ENCODE results near the gene ANKRD33. TPM values are rescaled to one million over a fixed set of nuclear protein-coding genes. Genes with fewer than 3 reads are reported as not detected.

The ANKRD33 gene
- total and polyA plus RNA-seq, 2 of the 4 experiments (the other 2 are of a cell fraction), result under 0.01 to 0.03 TPM

- Histone ChIP-seq H3K9ac (ENCODE audit: low read depth, low read length) (no peak overlapping the region), H3K27ac (ENCODE audit: insufficient read depth, low read length) (no peak overlapping the region), H3K9me1 (ENCODE audit: insufficient read depth, low read length) (peaks cover 14% of the 10 kb centered on the region; the same call in 1 of the 2 replicates), H2BK15ac (ENCODE audit: low read depth, low read length) (no peak overlapping the region; the same call in 2 of the 3 replicates), H3K4me3 (ENCODE audit: insufficient read depth, low read depth, low read length) (no peak overlapping the region), H2BK20ac (ENCODE audit: low read depth, low read length) (no peak overlapping the region), H2AFZ (replicated peaks; ENCODE audit: low read length, poor library complexity) (no peak overlapping the region), H3K56ac (ENCODE audit: extremely low read depth, insufficient read depth, low read length) (no peak overlapping the region), H3K4ac (ENCODE audit: low read depth, low read length) (0 out of 2 replicates have a peak overlapping the region, but pooled peaks have one; percentile 45), H4K5ac (ENCODE audit: low read depth, low read length) (no peak overlapping the region), H2BK5ac (ENCODE audit: low read depth, low read length, poor library complexity, severe bottlenecking) (no peak overlapping the region), H3K23ac (ENCODE audit: low read depth, low read length) (no peak overlapping the region), H3K36me3 (ENCODE audit: control insufficient read depth, insufficient read depth, low read length) (no peaks in the 10 kb centered on the region), H3K27me3 (ENCODE audit: control insufficient read depth, insufficient read depth, low read length) (no peaks in the 10 kb centered on the region; the same call in 1 of the 2 replicates), H2BK120ac (ENCODE audit: low read depth, low read length) (no peak overlapping the region), H3K14ac (replicated peaks; ENCODE audit: low read depth, low read length) (no peak overlapping the region), H3K79me1 (ENCODE audit: low read depth in 1 of 2, low read length in 2 of 2) (no peaks in the 10 kb centered on the region; a peak in 1 of 4 replicates), H3K4me1 (ENCODE audit: control insufficient read depth, insufficient read depth, low read length) (peaks cover 10% of the 10 kb centered on the region), H4K20me1 (ENCODE audit: insufficient read depth, low read length) (no peaks in the 10 kb centered on the region), H3K9me3 (ENCODE audit: control insufficient read depth, insufficient read depth, low read length) (no peaks in the 10 kb centered on the region), H2AK5ac (ENCODE audit: low read depth, low read length) (no peak overlapping the region), H4K8ac (ENCODE audit: low read depth in 2 of 2, low read length in 2 of 2) (no peak overlapping the region), H3K18ac (ENCODE audit: low read depth, low read length) (no peak overlapping the region), H4K91ac (ENCODE audit: insufficient read depth, low read depth, low read length) (no peak overlapping the region), H3K4me2 (ENCODE audit: low read depth, low read length) (no peak overlapping the region), H2AK9ac (replicated peaks; ENCODE audit: low read depth, low read length, poor library complexity) (no peak overlapping the region)
- no TSS peak for BruUV-seq (replicated peaks)
- no CpG with 5 or more reads among the region's 2 CpGs for WGBS, 2 experiments (ENCODE audit: extremely low coverage in 2 of 2, insufficient read length in 1 of 2)
- TF ChIP-seq BHLHE40 (IDR thresholded peaks at IDR 0.05; ENCODE audit: low read depth, low read length) (no peak), NFE2L2 (IDR thresholded peaks at IDR 0.05; ENCODE audit: low read depth, low read length) (no peak), CTCF (conservative IDR thresholded peaks at IDR 0.05; ENCODE audit: low read depth, low read length) (peak; percentile 50), SMC3 (IDR thresholded peaks at IDR 0.05; ENCODE audit: low read depth, low read length) (peak; percentile 51), RAD21 (IDR thresholded peaks at IDR 0.05; ENCODE audit: low read length) (peak; percentile 48)
- TF ChIP-seq, protein P1, sequence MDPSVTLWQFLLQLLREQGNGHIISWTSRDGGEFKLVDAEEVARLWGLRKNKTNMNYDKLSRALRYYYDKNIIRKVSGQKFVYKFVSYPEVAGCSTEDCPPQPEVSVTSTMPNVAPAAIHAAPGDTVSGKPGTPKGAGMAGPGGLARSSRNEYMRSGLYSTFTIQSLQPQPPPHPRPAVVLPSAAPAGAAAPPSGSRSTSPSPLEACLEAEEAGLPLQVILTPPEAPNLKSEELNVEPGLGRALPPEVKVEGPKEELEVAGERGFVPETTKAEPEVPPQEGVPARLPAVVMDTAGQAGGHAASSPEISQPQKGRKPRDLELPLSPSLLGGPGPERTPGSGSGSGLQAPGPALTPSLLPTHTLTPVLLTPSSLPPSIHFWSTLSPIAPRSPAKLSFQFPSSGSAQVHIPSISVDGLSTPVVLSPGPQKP (IDR thresholded peaks at IDR 0.05; ENCODE audit: borderline replicate concordance, low read depth, low read length), result no peak
- in situ Hi-C loops (cut with MboI; ENCODE audit: low sequenced_read_pairs), result no loop called here
- ATAC-seq (ENCODE audit: low read depth) (no peak), DNase-seq (peak; percentile 42)
- intact Hi-C loops (cut with micrococcal nuclease), result no loop called here
- ChIA-PET POLR2A (ENCODE audit: unreplicated experiment) (no interaction called here), CTCF (interaction anchor here (1.3 kb wide), 1 partner anchor 49 kb away, joined by 3 read pairs; no protein-coding TSS in a partner anchor)
- dilution Hi-C loops (cut with HindIII; ENCODE audit: low sequenced_read_pairs, unreplicated experiment), result no loop called here
These were observed 38.8 kb downstream of the ANKRD33 start for GRCh38 chr12:51926718-51927117.

Data from IMR-90 (cell line).